ENCODE data around the gene IPO11.

IPO11 gene

GRCh38 chr5:62575066-62575465 is 162.5 kb downstream of the IPO11 start:
- no peak for DNase-seq

- no peak for DNase-seq
Observed at GRCh38 chr5:62575489-62575888, 162.9 kb downstream of the IPO11 start.

- DNase-seq: no peak
Observed at GRCh38 chr5:62576570-62577170, 164.1 kb downstream of the IPO11 start.

DNA sequence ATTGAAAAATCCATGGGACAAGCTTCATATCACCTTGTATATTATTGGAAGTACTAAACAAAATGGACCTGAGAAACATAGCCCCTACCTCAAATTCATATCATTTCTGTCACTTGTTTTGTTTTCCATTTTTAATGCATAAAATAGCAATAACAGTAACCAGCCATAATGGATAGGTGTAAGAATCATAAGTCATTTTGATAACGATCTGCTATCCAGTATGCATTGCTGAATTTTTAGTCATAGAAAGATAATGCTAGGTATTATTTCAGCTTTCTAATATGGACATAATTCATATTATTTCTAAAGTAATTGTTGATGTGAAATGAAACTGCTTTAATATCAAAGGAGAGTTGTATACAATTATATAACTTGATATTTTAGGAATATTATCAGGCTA is 164.9 kb downstream of the IPO11 start:
- no peak for DNase-seq

- DNase-seq: no peak
Observed at GRCh38 chr5:62578540-62578939, 166.0 kb downstream of the IPO11 start, which contains the start of gene LRRC70. LRRC70 (plus strand) TSS chr5:62578819; CDS start chr5:62579439, 620 bp downstream.

DNA sequence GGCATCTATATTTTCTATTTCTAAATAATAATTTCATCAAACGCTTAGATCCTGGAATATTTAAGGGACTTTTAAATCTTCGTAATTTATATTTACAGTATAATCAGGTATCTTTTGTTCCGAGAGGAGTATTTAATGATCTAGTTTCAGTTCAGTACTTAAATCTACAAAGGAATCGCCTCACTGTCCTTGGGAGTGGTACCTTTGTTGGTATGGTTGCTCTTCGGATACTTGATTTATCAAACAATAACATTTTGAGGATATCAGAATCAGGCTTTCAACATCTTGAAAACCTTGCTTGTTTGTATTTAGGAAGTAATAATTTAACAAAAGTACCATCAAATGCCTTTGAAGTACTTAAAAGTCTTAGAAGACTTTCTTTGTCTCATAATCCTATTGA is 167.2 kb downstream of the IPO11 start:
- no peak for DNase-seq

GRCh38 chr5:62581836-62582597 is 169.5 kb downstream of the IPO11 start:
- no peak for DNase-seq

- no peak for DNase-seq
Observed at GRCh38 chr5:62584391-62584790, 171.8 kb downstream of the IPO11 start.

DNA sequence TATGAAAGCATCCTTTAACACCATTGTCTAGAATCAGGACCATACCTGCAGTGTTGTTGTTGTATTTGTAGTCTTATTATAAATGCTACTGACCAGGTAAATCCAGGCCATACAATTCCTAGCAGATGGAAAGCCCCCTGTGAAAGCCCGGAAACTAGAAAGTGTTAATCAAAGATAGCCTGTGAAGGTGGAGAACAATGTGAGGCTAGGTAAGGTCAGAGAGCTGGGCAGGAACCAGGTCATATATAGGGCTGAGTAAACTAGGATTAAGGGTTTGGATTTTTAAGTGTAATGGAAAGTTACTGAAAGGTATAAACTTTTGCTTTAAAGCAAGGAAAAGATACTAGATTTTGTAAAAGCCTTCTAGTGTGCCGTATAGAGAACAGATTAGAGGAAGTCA is 172.7 kb downstream of the IPO11 start:
- no peak for DNase-seq

GRCh38 chr5:62585751-62586150 is 173.2 kb downstream of the IPO11 start:
- no peak for DNase-seq

DNA sequence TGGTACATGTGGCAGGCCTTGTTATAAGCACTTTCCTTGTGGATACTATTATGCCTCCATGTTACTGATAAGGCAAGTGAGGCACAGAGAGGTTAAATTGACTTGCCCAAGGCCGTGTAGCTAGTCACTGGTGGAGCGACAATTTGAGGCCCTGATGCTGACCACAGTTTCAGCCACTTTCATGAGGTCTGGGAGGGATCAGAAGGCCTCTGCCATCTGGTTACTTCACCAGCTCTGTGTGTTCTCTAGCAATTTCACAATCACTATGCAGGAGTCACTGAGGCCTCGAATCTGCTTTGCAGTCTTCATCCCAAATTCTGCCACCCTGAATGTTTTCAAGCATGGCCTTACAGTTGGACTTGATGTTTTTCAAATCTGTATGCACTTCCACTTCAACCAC is 175.2 kb downstream of the IPO11 start:
- DNase-seq: no peak

DNA sequence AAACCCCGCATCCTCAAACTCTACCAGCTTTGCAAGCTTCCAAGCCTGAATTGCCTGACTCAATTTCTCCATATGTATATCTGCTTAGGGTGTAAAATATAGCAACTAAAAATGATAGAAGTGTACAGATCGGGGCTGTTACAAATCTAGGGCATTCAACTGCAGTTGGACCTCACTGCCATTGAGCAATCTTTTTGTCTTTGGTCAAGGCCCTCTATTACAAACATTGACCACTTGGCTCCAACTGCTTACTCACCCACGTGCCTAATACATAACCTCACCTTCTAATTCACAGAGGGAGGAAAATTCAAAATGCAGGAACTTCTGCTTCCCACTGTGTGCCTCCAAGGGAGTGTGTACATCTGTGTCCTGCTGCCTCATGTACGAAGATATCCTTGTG is 176.1 kb downstream of the IPO11 start:
- no peak for DNase-seq

- DNase-seq: no peak
Observed at GRCh38 chr5:62589504-62589903, 176.9 kb downstream of the IPO11 start.

- no peak for DNase-seq
Observed at GRCh38 chr5:62590387-62590786, 177.8 kb downstream of the IPO11 start.

DNA sequence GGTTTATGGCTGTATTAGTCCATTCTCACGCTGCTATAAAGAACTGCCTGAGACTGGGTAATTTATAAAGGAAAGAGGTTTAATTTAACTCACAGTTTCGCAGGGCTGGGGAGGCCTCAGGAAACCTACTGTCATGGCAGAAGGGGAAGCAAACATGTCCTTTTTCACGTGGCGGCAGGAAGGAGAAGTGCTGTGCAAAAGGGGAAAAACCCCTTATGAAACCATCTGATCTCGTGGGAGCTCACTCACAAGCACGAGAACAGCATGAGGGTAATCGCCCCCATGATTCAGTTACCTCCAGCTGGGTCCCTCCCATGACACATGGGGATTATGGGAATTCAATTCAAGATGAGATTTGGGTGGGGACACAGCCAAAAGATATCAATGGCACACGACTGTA is 180.0 kb downstream of the IPO11 start:
- no peak for DNase-seq

DNA sequence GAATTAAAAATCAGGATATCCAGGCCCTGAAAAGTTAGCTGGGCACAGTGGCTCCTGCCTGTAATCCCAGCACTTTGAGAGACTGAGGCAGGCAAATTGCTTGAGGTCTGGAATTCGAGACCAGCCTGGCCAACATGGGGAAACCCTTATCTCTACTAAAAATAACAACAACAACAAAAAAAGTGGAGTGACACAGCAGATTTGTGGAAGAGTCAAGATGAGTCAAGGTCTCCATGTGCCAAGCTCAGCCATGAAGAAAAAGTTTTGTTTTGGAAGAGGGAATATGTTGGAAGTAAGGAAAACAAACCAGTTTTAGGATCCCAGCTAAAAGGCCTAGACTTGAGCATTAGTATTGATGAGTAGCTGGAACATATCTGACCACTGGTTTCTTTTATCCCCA is 180.8 kb downstream of the IPO11 start:
- no peak for DNase-seq

DNA sequence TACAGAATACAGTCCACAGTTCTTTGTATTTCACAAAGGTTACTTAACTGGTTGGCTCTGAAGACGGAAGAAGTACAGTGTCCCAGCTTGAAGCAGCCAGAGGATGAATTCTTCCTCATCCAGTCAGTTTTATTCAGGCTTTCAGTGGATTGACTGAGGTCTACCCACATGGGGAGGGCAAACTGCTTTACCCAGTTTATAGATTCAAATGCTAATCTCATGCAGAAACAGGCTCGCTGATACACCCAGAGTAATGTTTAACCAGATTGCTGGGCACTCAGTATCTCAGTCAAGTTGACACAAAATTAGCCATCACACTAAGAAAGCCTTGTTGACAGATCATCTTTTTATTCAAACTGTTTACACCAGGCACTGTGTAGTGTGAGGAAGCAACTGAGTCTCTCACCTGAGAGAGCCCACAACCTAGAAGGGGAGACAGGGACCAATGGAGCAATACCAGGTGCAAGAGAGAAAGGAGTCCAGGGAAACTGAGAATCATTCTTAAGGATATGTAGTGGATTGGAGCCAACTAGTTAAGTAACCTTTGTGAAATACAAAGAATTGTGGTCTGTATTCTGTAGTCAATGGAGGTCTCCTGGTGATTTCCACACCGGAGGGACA is 181.9 kb downstream of the IPO11 start:
- no peak for DNase-seq

DNA sequence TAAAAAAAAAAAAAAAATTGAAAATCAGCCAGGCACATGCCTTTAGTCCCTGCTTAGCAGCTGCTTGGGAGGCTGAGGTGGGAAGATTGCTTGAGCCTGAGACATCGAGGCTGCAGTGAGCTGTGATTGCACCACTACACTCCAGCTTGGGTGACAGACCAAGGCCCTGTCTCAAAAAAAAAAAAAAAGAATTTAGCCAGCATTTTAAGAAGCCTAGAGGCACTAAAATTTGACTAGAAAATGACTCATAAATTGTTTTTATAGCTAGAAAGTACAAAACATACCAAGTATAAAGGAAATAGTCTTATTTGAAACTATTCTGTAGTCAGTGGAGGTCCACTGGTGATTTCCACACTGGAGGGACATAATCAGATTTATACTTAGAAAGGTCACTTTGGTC is 183.5 kb downstream of the IPO11 start:
- no peak for DNase-seq

DNA sequence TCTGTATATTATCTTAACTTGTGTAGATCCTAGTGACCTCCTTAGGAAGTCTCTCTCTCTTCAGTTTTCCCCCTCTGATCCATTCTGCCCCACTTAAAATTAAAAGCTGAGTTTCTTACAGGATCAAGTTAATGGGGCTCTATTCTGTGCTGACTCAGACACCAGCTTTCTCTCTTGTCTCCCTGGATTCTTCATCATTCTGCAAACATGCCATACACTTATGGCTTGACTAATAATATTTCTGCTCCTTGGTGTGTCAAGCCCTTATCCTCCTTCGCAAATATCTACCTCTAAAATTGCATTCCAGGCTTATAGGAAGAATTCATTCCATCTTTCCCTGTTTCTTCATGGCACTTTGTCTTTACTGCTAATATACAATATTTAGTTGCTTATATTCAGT is 184.1 kb downstream of the IPO11 start:
- DNase-seq: no peak

- DNase-seq: no peak
Observed at GRCh38 chr5:62597314-62597713, 184.8 kb downstream of the IPO11 start.

GRCh38 chr5:62600560-62601252 is 188.1 kb downstream of the IPO11 start:
- no peak for DNase-seq

DNA sequence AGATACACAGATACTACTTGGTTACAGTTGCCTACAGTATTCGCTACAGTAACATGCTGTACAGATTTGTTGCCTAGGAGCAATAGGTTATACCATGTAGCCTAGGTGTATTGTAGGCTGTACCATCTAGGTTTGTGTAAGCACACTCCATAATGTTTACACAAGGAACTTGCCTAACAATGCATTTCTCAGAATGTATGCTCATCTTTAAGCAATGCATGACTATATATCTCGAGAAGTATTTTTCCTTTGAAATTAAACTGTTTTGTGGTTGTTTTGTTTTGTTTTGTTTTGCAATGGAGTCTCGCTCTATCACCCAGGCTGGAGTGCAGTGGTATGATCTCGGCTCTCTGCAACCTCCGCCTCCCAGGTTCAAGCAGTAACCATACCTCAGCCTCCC is 191.4 kb downstream of the IPO11 start:
- no peak for DNase-seq

DNA sequence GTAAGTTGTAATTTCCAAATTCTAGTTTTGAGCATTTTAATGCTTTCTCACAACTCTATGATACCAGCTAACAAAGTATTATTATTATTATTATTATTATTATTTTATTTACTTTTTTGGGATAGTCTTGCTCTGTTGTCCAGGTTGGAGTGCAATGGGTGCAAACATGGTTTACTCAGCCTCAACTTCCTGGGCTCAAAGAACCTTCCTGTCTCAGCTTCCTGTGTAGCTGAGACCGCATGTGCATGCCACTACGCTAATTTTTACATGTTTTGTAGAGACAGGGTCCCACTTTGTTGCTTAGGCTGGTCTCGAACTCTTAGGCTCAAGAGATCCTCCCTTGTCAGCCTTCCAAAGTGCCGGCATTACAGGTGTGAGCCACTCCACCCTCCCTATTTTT is 193.1 kb downstream of the IPO11 start:
- no peak for DNase-seq

GRCh38 chr5:62606878-62607277 is 194.3 kb downstream of the IPO11 start:
- DNase-seq: no peak

Measured in NK-92 treated with Interleukin-12 subunit alpha and Interleukin-12 subunit beta, amount 100 ng/mL, for 24 hours (cell line).